Breast epithelium (tissue), 4 donors: ENCODE measurements around the gene SLC52A1. TPM values are rescaled to one million over a fixed set of nuclear protein-coding genes. Genes with fewer than 3 reads are reported as not detected.

ENCODE experiments used
- DNase-seq, 2 donors: peaks; one replicate each; pipeline ENCODE4 v3.0.0-alpha.2; 2019; ENCODE audit warnings: low spot score in 2 of 2
- H3K27ac ChIP-seq, 2 donors: fragments of 200-600 bp; sonication (generic) in 1 of 2; one replicate each; pipeline ENCODE4 v1.5.1; 2016 to 2019; ENCODE audit warnings: mild to moderate bottlenecking in 1 of 2
- H3K27me3 ChIP-seq, 2 donors: fragments of 200-600 bp; sonication (generic) in 1 of 2; one replicate each; pipeline versions ENCODE4 v1.5.1 to v1.6.0; 2017 to 2019; ENCODE audit warnings: control low read depth in 1 of 2, mild to moderate bottlenecking in 1 of 2
- H3K36me3 ChIP-seq: fragments of 200-600 bp; one replicate; pipeline ENCODE4 v1.5.1; 2019
- H3K4me1 ChIP-seq, 2 donors: fragments of 200-600 bp; sonication (generic); one replicate each; pipeline ENCODE4 v1.5.1; 2016 to 2019; ENCODE audit warnings: control low read depth in 1 of 2
- H3K4me3 ChIP-seq, 3 donors: fragments of 200-600 bp; sonication (generic); 1 replicate in 2 of 3; 2 replicates in 1 of 3; pipeline ENCODE4 v1.5.1; 2016 to 2019; ENCODE audit warnings: mild to moderate bottlenecking in 3 of 3, moderate library complexity in 2 of 3
- H3K9me3 ChIP-seq, 2 donors: fragments of 200-600 bp; sonication (generic) in 1 of 2; one replicate each; pipeline ENCODE4 v1.5.1; 2016 to 2019; ENCODE audit warnings: control low read depth in 1 of 2
- CTCF ChIP-seq, 3 donors: fragments of 450-650 bp; IDR thresholded peaks; one replicate each; pipeline ENCODE4 v1.5.1; 2016 to 2017; ENCODE audit warnings: antibody characterized with exemption in 3 of 3, mild to moderate bottlenecking in 3 of 3, moderate library complexity in 3 of 3
- POLR2A ChIP-seq: fragments of 450-650 bp; IDR thresholded peaks from one replicate; pipeline ENCODE4 v1.6.1; 2016; ENCODE audit warnings: antibody characterized with exemption, mild to moderate bottlenecking, moderate library complexity
- POLR2AphosphoS5 ChIP-seq, 3 donors: sonication (generic); formaldehyde crosslinking; IDR thresholded peaks; one replicate each; pipeline ENCODE4 v1.6.1; 2017; ENCODE audit warnings: antibody characterized with exemption in 3 of 3
- intact Hi-C: fragments of 100-400 bp; cut with DNase I; formaldehyde crosslinking; loops from one replicate; pipeline ENCODE4 v1.15.1; 2023; ENCODE audit warnings: low total_unique reads
- total RNA-seq, 3 donors: library from RNA; depleted of rRNA; stranded (reverse); fragments of >200 nt; gene quantifications; one replicate each; pipeline ENCODE4 v1.1.0, GENCODE V29; 2016

Gene SLC52A1
- total RNA-seq, 3 donors from 2014 or later: 0.29 to 0.98 (median 0.32) TPM

GRCh38 chr17:5023588-5024147 lies 11.6 kb downstream of the SLC52A1 start:
- Histone ChIP-seq H3K27me3 (no peaks in the 10 kb centered on the region), H3K9me3 (no peaks in the 10 kb centered on the region), H3K27ac (no peak overlapping the region), H3K4me1 (no peaks in the 10 kb centered on the region), H3K36me3 (peaks cover 16% of the 10 kb centered on the region), H3K4me3 (no peak overlapping the region)
- intact Hi-C loops: no loop called here
- TF ChIP-seq POLR2A (no peak), POLR2AphosphoS5 (IDR thresholded peaks at IDR 0.05) (no peak), CTCF (IDR thresholded peaks at IDR 0.05) (no peak)
- no peak for DNase-seq

- intact Hi-C loops: no loop called here
- H3K27me3 ChIP-seq: no peaks in the 10 kb centered on the region
- no peaks in the 10 kb centered on the region for H3K4me1 ChIP-seq
- H3K9me3 ChIP-seq: no peaks in the 10 kb centered on the region
- no peak overlapping the region for H3K27ac ChIP-seq
- TF ChIP-seq CTCF (IDR thresholded peaks at IDR 0.05) (no peak), POLR2AphosphoS5 (IDR thresholded peaks at IDR 0.05) (no peak), POLR2A (no peak)
- no peak for DNase-seq
- H3K36me3 ChIP-seq: peaks cover 16% of the 10 kb centered on the region
- H3K4me3 ChIP-seq: no peak overlapping the region
Measured at GRCh38 chr17:5022171-5022711, 13.0 kb downstream of the SLC52A1 start.

GRCh38 chr17:5020502-5021023 lies 14.7 kb downstream of the SLC52A1 start:
- intact Hi-C loops: no loop called here
- Histone ChIP-seq H3K9me3 (no peaks in the 10 kb centered on the region), H3K4me3 (no peak overlapping the region), H3K27ac (no peak overlapping the region), H3K27me3 (no peaks in the 10 kb centered on the region), H3K36me3 (peaks cover 16% of the 10 kb centered on the region), H3K4me1 (no peaks in the 10 kb centered on the region)
- DNase-seq: no peak
- no peak for TF ChIP-seq POLR2AphosphoS5 (IDR thresholded peaks at IDR 0.05)
- no peak for TF ChIP-seq CTCF (IDR thresholded peaks at IDR 0.05)
- TF ChIP-seq POLR2A: no peak

GRCh38 chr17:5019475-5019956 lies 15.7 kb downstream of the SLC52A1 start:
- TF ChIP-seq POLR2AphosphoS5 (IDR thresholded peaks at IDR 0.05) (no peak), CTCF (IDR thresholded peaks at IDR 0.05) (no peak), POLR2A (no peak)
- H3K36me3 ChIP-seq: peaks cover 16% of the 10 kb centered on the region
- intact Hi-C loops: no loop called here

GRCh38 chr17:5014357-5014756 lies 20.9 kb downstream of the SLC52A1 start:
- Histone ChIP-seq H3K36me3 (peaks cover 4% of the 10 kb centered on the region), H3K27ac (no peak overlapping the region), H3K27me3 (no peaks in the 10 kb centered on the region), H3K4me3 (no peak overlapping the region), H3K4me1 (no peaks in the 10 kb centered on the region), H3K9me3 (no peaks in the 10 kb centered on the region)
- no peak for DNase-seq
- intact Hi-C loops: no loop called here
- TF ChIP-seq POLR2AphosphoS5 (IDR thresholded peaks at IDR 0.05): no peak
- TF ChIP-seq CTCF (IDR thresholded peaks at IDR 0.05): no peak
- TF ChIP-seq POLR2A: no peak

More at GRCh38 chr17:5019475-5019956, 15.7 kb downstream of the SLC52A1 start:
- no peak overlapping the region for H3K27ac ChIP-seq
- no peaks in the 10 kb centered on the region for H3K27me3 ChIP-seq
- H3K9me3 ChIP-seq: no peaks in the 10 kb centered on the region
- H3K4me1 ChIP-seq: no peaks in the 10 kb centered on the region
- no peak overlapping the region for H3K4me3 ChIP-seq
- no peak for DNase-seq
